MM.1S (cell line): ENCODE measurements around the gene IL17REL.

Source experiments
- CTCF ChIP-seq: fragments of 300-600 bp; sonication (generic); IDR thresholded peaks from 2 replicates; pipeline ENCODE4 v1.5.1; 2016; ENCODE audit warnings: antibody characterized with exemption, low read length, mixed read lengths
- EZH2 ChIP-seq: fragments of 300-600 bp; sonication (generic); optimal IDR thresholded peaks from 2 replicates; pipeline ENCODE3; 2017; ENCODE audit warnings: low read depth, mild to moderate bottlenecking, antibody characterized with exemption, low read length, mixed read lengths

GRCh38 chr22:50022171-50022819 is 9.7 kb upstream of the IL17REL start:
- TF ChIP-seq CTCF (no peak), EZH2 (no peak)
